Pancreas (tissue), 10 donors: ENCODE data around the gene SGPL1. TPM values are rescaled to one million over a fixed set of nuclear protein-coding genes. Genes with fewer than 3 reads are reported as not detected.
A peak's percentile ranks its signal among the peaks of the same experiment; 100 is the strongest.

ENCODE experiments used
- ATAC-seq, 4 donors: fragments of 200-7000 bp; cut with Tn5 transposase; one replicate each; pipeline versions ENCODE4 v1.8.0 to v1.9.1; 2020; ENCODE audit warnings: mild to moderate bottlenecking in 4 of 4, moderate library complexity in 4 of 4
- DNase-seq, 6 donors: peaks; one replicate each; pipeline ENCODE4 v3.0.0-alpha.2; 2020
- FAIRE-seq: peaks from 2 replicates; lab custom pipeline; 2012; peaks lifted over from hg19 to GRCh38; lab: Jason Lieb, UNC
- H3K27ac ChIP-seq, 4 donors: fragments of 200-600 bp; sonication (generic); 1 replicate in 3 of 4; 2 replicates in 1 of 4; pipeline versions ENCODE4 v1.5.0 to v1.8.0; 2020
- H3K27me3 ChIP-seq, 4 donors: fragments of 200-600 bp; one replicate each; pipeline ENCODE4 v1.8.0; 2021
- H3K36me3 ChIP-seq, 3 donors: fragments of 200-600 bp; sonication (generic) in 1 of 3; one replicate each; pipeline versions ENCODE4 v1.5.0 to v1.8.0; 2020 to 2021
- H3K4me1 ChIP-seq, 3 donors: fragments of 200-600 bp; one replicate each; pipeline ENCODE4 v1.8.0; 2021
- H3K4me3 ChIP-seq, 4 donors: fragments of 200-600 bp; sonication (generic) in 2 of 4; one replicate each; pipeline versions ENCODE4 v1.5.0 to v1.8.0; 2020 to 2021
- H3K9me3 ChIP-seq, 4 donors: fragments of 200-600 bp; one replicate each; pipeline ENCODE4 v1.8.0; 2021
- WGBS, 2 donors: extraction: QIAGEN DNeasy Blood & Tissue Kit; methylation state at CpG; one replicate each; pipeline ENCODE4 v1.1.7; 2013; 5-methylcytosine and 5-hydroxymethylcytosine counted together
- intact Hi-C, 3 donors: fragments of 100-400 bp; cut with DNase I; formaldehyde crosslinking; loops; one replicate each; pipeline versions ENCODE4 v1.11.1 to v1.14.2; 2022
- polyA plus RNA-seq, 2 donors: library from polyadenylated mRNA; stranded (reverse); fragments of 200-250 nt; gene quantifications; one replicate each; pipeline ENCODE4 v1.2.3, GENCODE V29; 2013
- total RNA-seq, 6 donors: library from RNA; stranded (reverse); fragmentation: NEBNext Ultra II Directional in 4 of 6; extraction: Animal tissue kit (Norgen Biotek cat#: 25700) in 4 of 6; gene quantifications; one replicate each; pipeline versions ENCODE4 v1.2.1 to v1.2.4, GENCODE V29; 2021 to 2023
- TF ChIP-seq, protein P1 (sequence below), 4 donors: fragments of 200-600 bp; sonication (generic) in 3 of 4; IDR thresholded peaks; one replicate each; pipeline versions ENCODE4 v1.5.0 to v1.8.0; 2021; ENCODE audit warnings: antibody characterized with exemption in 4 of 4
- donor health status: healthy with polysubstance abuse.
- donor health status: DM: no; HTN: no; CAD: no; lungs with moderate emphysema.
- donor health status: DM: no; HTN: no; CAD: no.
- donor health status: control.
- donor health status: control.
- donor health status: Bipolar disorder and iron deficiency.
- donor health status: DM: yes; HTN: yes; CAD: no.
- donor health status: DM: no; HTN: no; CAD: no.
- donor health status: DM: no; HTN: no; CAD: no.
- donor health status: DM: yes; HTN: yes; CAD: no.

SGPL1 gene
- total and polyA plus RNA-seq, 8 donors, result 12.0 to 55.8 (median 30.1) TPM

DNA sequence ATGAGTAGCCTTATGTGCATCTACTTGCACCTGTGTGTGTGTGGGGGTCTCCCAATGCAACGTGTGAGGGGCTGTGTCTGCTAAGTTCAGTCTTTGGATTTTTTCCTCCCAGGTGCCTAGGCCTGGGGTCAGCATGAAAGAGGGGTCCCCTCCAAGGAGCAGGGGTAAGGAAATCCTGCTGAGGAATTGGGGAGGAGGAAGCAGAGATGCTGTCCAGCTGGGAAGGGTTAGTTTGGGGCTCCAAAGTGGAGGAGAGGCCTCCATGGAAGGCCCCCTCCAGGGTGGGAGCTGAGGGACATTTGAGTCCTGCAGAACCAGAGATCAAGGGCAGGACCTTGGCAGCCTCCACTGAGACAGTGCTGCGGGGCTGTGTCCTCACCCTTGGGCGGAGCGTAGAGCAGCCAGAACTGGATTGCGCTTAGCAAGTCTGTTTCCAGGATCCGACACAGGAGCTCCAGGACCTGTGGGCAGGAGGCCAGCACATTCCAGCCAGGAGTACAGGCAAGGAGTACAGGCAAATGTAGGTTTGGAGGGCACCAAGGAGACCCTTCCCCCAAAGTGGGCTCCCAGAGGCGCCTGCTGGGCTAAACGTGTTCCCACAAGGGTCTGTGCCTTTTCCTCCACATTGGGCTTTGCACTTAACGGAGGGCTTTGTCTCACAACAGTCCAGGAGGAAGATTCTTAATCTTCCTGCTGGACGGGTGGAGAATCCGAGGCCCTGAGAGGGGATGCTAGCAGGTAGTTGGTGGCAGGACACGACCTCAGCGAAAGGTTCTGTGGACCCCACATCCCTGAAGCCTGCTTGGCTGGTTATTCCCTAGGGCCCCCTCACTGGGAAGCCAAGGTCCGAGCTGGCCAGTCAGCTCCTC, 40.7 kb upstream of the SGPL1 start:
- Histone ChIP-seq H3K36me3 (no peaks in the 10 kb centered on the region), H3K4me3 (no peak overlapping the region), H3K27ac (no peak overlapping the region), H3K4me1 (no peaks in the 10 kb centered on the region), H3K27me3 (no peaks in the 10 kb centered on the region), H3K9me3 (no peaks in the 10 kb centered on the region)
- FAIRE-seq (no peak), DNase-seq (peak in 5 of 6 donors; percentile 39 to 71 (median 58)), ATAC-seq (peak; percentile 40 to 64 (median 54))
- WGBS, 2 donors, result 65 to 68% methylated on average over 14 of the region's 14 CpGs
- TF ChIP-seq, protein P1, sequence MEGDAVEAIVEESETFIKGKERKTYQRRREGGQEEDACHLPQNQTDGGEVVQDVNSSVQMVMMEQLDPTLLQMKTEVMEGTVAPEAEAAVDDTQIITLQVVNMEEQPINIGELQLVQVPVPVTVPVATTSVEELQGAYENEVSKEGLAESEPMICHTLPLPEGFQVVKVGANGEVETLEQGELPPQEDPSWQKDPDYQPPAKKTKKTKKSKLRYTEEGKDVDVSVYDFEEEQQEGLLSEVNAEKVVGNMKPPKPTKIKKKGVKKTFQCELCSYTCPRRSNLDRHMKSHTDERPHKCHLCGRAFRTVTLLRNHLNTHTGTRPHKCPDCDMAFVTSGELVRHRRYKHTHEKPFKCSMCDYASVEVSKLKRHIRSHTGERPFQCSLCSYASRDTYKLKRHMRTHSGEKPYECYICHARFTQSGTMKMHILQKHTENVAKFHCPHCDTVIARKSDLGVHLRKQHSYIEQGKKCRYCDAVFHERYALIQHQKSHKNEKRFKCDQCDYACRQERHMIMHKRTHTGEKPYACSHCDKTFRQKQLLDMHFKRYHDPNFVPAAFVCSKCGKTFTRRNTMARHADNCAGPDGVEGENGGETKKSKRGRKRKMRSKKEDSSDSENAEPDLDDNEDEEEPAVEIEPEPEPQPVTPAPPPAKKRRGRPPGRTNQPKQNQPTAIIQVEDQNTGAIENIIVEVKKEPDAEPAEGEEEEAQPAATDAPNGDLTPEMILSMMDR (IDR thresholded peaks at IDR 0.05), result no peak
- intact Hi-C loops, result no loop called here

DNA sequence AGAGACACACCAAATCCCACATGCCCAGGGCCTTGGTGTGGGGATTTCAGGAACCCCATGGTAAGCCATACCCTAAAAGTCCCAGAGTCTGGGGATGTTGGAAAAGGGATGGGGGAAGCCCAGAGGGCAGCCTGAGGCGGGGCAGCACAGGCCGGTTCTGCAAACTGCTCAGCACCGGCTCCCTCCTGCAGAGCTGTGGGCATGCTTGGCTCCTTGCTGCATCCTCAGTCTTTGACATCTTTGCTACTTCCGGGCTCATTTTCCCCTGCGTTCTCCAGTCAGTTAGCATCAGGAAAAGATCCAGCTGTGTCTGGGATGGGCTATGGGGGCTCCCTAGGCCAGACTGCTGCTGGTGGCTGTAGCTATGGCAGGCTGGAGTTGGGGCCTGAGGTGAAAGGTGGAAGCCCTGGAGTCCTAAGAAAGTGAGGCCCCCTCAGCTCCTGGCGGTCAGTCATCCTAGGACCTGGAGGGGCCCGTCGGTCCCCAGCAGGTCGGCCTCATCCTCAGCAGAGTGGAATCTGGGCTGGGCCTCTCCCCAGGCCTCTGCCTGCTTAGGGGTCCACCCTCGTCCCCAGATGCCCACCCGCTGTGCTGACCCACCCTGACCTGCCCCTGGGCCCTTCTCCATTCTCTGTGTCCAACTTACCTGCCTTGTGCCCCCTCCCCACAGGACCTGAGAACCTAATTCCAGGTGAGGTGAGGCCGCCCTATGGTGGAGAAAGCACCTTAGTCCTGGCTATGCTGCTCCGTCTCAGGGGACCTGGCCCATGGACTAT, 39.9 kb upstream of the SGPL1 start:
- intact Hi-C loops, result no loop called here
- H3K4me1 ChIP-seq, result no peaks in the 10 kb centered on the region
- H3K27ac ChIP-seq, result no peak overlapping the region
- no peaks in the 10 kb centered on the region for H3K27me3 ChIP-seq
- H3K9me3 ChIP-seq, result no peaks in the 10 kb centered on the region
- TF ChIP-seq, protein P1 (IDR thresholded peaks at IDR 0.05), result no peak
- ATAC-seq (no peak), DNase-seq (peak in 1 of 6 donors; percentile 43), FAIRE-seq (no peak)
- no peak overlapping the region for H3K4me3 ChIP-seq
- WGBS, 2 donors, result 85 to 89% methylated on average over 13 of the region's 13 CpGs
- H3K36me3 ChIP-seq, result no peaks in the 10 kb centered on the region

DNA sequence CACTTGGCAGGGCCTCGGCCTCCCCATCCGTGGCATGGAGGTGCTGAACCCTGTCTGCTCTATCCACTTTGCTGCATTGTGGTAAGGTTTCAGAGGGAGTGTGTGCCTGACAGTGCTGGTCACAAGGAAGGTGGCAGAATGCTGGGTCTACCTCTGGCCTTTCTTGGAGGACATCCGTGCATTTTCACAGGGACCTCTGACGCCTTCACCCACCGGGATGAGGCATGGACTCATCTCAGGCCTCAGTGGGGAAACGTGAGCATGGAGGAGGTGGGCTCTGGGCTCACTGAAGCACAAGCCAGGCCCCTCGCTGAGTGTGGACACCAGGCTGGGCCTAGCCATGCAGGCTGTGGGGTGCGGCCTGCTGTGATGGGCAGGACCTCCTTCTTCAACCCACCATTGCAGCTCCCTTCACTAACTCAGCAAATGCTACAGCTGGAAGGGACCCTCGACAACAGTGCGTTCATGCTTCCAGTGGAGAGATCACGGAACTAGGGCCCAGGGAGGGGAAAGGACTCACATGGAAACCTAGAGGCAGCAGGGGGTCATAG, 39.2 kb upstream of the SGPL1 start:
- WGBS, 2 donors, result 85 to 90% methylated on average over 11 of the region's 11 CpGs
- TF ChIP-seq, protein P1 (IDR thresholded peaks at IDR 0.05), result no peak

DNA sequence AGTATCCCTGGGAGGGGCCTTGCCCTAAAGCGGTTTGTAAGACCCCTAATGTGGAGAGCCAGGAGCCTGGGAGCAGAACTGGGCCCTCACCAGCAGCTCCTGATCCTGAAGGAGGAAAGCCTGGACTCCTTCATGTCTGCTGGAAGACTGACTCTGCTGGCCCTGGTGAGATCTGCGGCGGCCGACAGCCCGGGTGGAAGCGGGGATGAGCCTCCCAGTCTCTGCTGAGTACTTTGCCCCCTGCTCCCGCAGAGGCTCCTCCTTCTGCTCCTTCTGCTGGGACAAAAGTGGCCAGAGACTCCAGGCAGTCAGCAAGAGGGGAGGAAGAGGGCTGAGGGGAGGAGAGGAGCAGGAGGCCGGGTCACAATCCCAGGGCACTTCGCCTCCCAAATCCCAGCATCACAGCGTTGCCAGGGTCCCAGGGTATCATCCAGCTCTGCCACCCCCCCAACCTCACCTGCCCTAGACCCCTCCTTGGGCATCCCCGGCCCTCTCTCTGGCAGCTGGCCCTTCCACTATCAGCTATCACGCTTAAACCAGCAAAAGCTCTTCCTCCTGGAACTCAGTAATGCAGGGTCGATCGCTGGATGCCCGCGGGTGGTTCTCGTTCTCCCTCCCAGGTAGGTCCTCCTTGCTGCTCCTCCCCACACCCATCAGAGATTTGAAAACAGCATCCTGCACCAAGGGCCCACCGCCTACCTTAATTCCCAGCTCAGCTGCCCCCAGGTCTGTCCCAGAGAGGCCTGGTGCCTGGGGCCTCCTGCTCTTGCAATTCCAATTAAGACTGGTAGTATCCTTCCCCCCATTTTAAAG, 38.5 kb upstream of the SGPL1 start:
- intact Hi-C loops, result no loop called here
- H3K4me1 ChIP-seq, result no peaks in the 10 kb centered on the region
- TF ChIP-seq, protein P1 (IDR thresholded peaks at IDR 0.05), result no peak
- ATAC-seq (no peak), FAIRE-seq (no peak), DNase-seq (no peak)
- H3K27ac ChIP-seq, result no peak overlapping the region
- 83 to 85% methylated on average over 18 of the region's 18 CpGs for WGBS, 2 donors
- no peak overlapping the region for H3K4me3 ChIP-seq
- H3K36me3 ChIP-seq, result no peaks in the 10 kb centered on the region
- no peaks in the 10 kb centered on the region for H3K9me3 ChIP-seq
- H3K27me3 ChIP-seq, result no peaks in the 10 kb centered on the region

More for the DNA sequence above, 39.2 kb upstream of the SGPL1 start:
- intact Hi-C loops, result no loop called here
- no peak for ATAC-seq
- Histone ChIP-seq H3K4me3 (no peak overlapping the region), H3K9me3 (no peaks in the 10 kb centered on the region), H3K27me3 (no peaks in the 10 kb centered on the region), H3K27ac (no peak overlapping the region), H3K4me1 (no peaks in the 10 kb centered on the region), H3K36me3 (no peaks in the 10 kb centered on the region)
- no peak for FAIRE-seq
- no peak for DNase-seq
